A549 (cell line): ENCODE results near the gene ENGASE. TPM values are rescaled to one million over a fixed set of nuclear protein-coding genes. Genes with fewer than 3 reads are reported as not detected.
A peak's percentile ranks its signal among the peaks of the same experiment; 100 is the strongest.

ENCODE experiments used
- ATAC-seq, 2 experiments: fragments of 200-7000 bp in 1 of 2; fragments of >200 bp in 1 of 2; cut with Nextera tagmentation in 1 of 2; cut with Tn5 transposase in 1 of 2; 3 replicates each; pipeline versions ENCODE4 v1.8.0 to v1.9.1; 2018 to 2020; ENCODE audit warnings: mild to moderate bottlenecking in 1 of 2, moderate library complexity in 1 of 2
- CTCF ChIA-PET: fragments of 300-600 bp; sonication (Branson Sonifier 250); formaldehyde crosslinking; extraction: SDS; loops from one replicate; lab custom pipeline; 2021; ENCODE audit warnings: antibody characterized with exemption, inconsistent platforms; lab: Yijun Ruan, JAX
- POLR2A ChIA-PET: fragments of 350-600 bp; formaldehyde crosslinking; extraction: SDS; loops from one replicate; lab custom pipeline; 2021; ENCODE audit warnings: antibody characterized with exemption, inconsistent platforms; lab: Yijun Ruan, JAX
- DNase-seq, 2 experiments: peaks; one replicate each; pipeline versions ENCODE4 v3.0.0 to v3.0.0-alpha.2; 2011 to 2016; ENCODE audit warnings: low read depth in 1 of 2, low spot score in 1 of 2
- FAIRE-seq: peaks from 2 replicates; lab custom pipeline; 2011; peaks lifted over from hg19 to GRCh38; lab: Jason Lieb, UNC
- H3K27ac ChIP-seq, 2 experiments: fragments of >200 bp; sonication (Bioruptor Twin); formaldehyde crosslinking; 3 replicates each; pipeline ENCODE4 v1.5.1; 2016 to 2017
- H3K4me1 ChIP-seq: fragments of >200 bp; sonication (Bioruptor Twin); formaldehyde crosslinking; 3 replicates; pipeline ENCODE4 v1.6.1; 2016
- H3K4me2 ChIP-seq: fragments of >200 bp; sonication (Bioruptor Twin); formaldehyde crosslinking; 3 replicates; pipeline ENCODE4 v1.6.1; 2016
- H3K4me3 ChIP-seq: fragments of >200 bp; sonication (Bioruptor Twin); formaldehyde crosslinking; 3 replicates; pipeline ENCODE4 v1.5.1; 2016
- H3K9me3 ChIP-seq: fragments of >200 bp; sonication (Bioruptor Twin); formaldehyde crosslinking; 3 replicates; pipeline ENCODE4 v1.6.1; 2016
- BCL3 ChIP-seq: fragments of >200 bp; sonication (Bioruptor Twin); formaldehyde crosslinking; IDR thresholded peaks from 3 replicates; pipeline ENCODE4 v1.6.1; 2016
- BHLHE40 ChIP-seq: IDR thresholded peaks from 2 replicates; pipeline ENCODE4 v1.6.1; 2012; ENCODE audit warnings: low read depth, low read length, inconsistent platforms
- CBX2 ChIP-seq: fragments of 200-600 bp; sonication (generic); IDR thresholded peaks from 2 replicates; pipeline ENCODE4 v1.6.1; 2016; ENCODE audit warnings: low read depth, mild to moderate bottlenecking, borderline replicate concordance
- CHD2 ChIP-seq: fragments of 150-350 bp; IDR thresholded peaks from 2 replicates; pipeline ENCODE4 v1.6.1; 2014; ENCODE audit warnings: low read length; ENCODE audit not compliant: partially characterized antibody
- CHD4 ChIP-seq: fragments of 200-600 bp; sonication (generic); IDR thresholded peaks from 2 replicates; pipeline ENCODE4 v1.6.1; 2016; ENCODE audit warnings: antibody characterized with exemption, mild to moderate bottlenecking, borderline replicate concordance
- CTCF ChIP-seq: fragments of >200 bp; sonication (Bioruptor Twin); formaldehyde crosslinking; IDR thresholded peaks from 3 replicates; pipeline ENCODE4 v1.5.1; 2016
- ESRRA ChIP-seq: fragments of 150-350 bp; IDR thresholded peaks from 2 replicates; pipeline ENCODE4 v1.6.1; 2014; ENCODE audit warnings: mild to moderate bottlenecking, low read length, borderline replicate concordance
- FOXS1 ChIP-seq: fragments of 250-450 bp; sonication (Bioruptor Pico); IDR thresholded peaks from 2 replicates; pipeline ENCODE4 v1.5.0; 2020; ENCODE audit warnings: mild to moderate bottlenecking, moderate library complexity
- HES2 ChIP-seq: fragments of >200 bp; sonication (Bioruptor Twin); formaldehyde crosslinking; IDR thresholded peaks from 2 replicates; pipeline ENCODE4 v1.6.1; 2016
- HEYL ChIP-seq: fragments of 250-450 bp; sonication (Bioruptor Pico); IDR thresholded peaks from 2 replicates; pipeline ENCODE4 v1.8.0; 2021; ENCODE audit warnings: mild to moderate bottlenecking, moderate library complexity
- HOXB13 ChIP-seq: fragments of 250-450 bp; sonication (Bioruptor Pico); IDR thresholded peaks from 2 replicates; pipeline ENCODE4 v1.5.0; 2020; ENCODE audit warnings: low read depth, mild to moderate bottlenecking, moderate library complexity
- JUNB ChIP-seq: fragments of >200 bp; sonication (Bioruptor Twin); formaldehyde crosslinking; IDR thresholded peaks from 2 replicates; pipeline ENCODE4 v1.6.1; 2016
- KDM1A ChIP-seq: fragments of 200-600 bp; sonication (generic); IDR thresholded peaks from 2 replicates; pipeline ENCODE4 v1.6.1; 2016; ENCODE audit warnings: low read depth, mild to moderate bottlenecking
- MAX ChIP-seq: IDR thresholded peaks from 2 replicates; pipeline ENCODE4 v1.6.1; 2012
- MYC ChIP-seq: IDR thresholded peaks from 2 replicates; pipeline ENCODE4 v1.6.1; 2012; ENCODE audit warnings: mild to moderate bottlenecking, inconsistent platforms, low read length, improper control_type of control experiment, borderline replicate concordance
- NFE2L2 ChIP-seq: fragments of 150-350 bp; conservative IDR thresholded peaks from 2 replicates; pipeline ENCODE4 v1.6.1; 2014; ENCODE audit warnings: low read length
- NR3C1 ChIP-seq: fragments of >200 bp; sonication (Bioruptor Twin); formaldehyde crosslinking; IDR thresholded peaks from 3 replicates; pipeline ENCODE4 v1.6.1; 2017
- PBX3 ChIP-seq: IDR thresholded peaks from 2 replicates; pipeline ENCODE4 v1.6.1; 2012
- POLR2A ChIP-seq: IDR thresholded peaks from 2 replicates; pipeline ENCODE4 v1.6.1; 2012; ENCODE audit warnings: mild to moderate bottlenecking, low read length
- POLR2AphosphoS2 ChIP-seq: conservative IDR thresholded peaks from 2 replicates; pipeline ENCODE4 v1.6.1; 2012; ENCODE audit warnings: low read length, improper control_type of control experiment, inconsistent platforms
- RAD21 ChIP-seq, 2 experiments: fragments of >200 bp in 1 of 2; sonication (Bioruptor Twin) in 1 of 2; formaldehyde crosslinking in 1 of 2; IDR thresholded peaks in 1 of 2; conservative IDR thresholded peaks in 1 of 2; 2 replicates in 1 of 2; 3 replicates in 1 of 2; pipeline ENCODE4 v1.6.1; 2012 to 2018; ENCODE audit warnings: inconsistent platforms in 1 of 2
- RARB ChIP-seq: fragments of 250-450 bp; sonication (Bioruptor Pico); IDR thresholded peaks from 2 replicates; pipeline ENCODE4 v1.8.0; 2021; ENCODE audit warnings: mild to moderate bottlenecking, moderate library complexity
- RNF2 ChIP-seq: fragments of 200-600 bp; sonication (generic); IDR thresholded peaks from 2 replicates; pipeline ENCODE4 v1.6.1; 2016; ENCODE audit warnings: low read depth, mild to moderate bottlenecking, antibody characterized with exemption, moderate library complexity, borderline replicate concordance
- SMC3 ChIP-seq: fragments of >200 bp; sonication (Bioruptor Twin); formaldehyde crosslinking; IDR thresholded peaks from 3 replicates; pipeline ENCODE4 v1.6.1; 2018; ENCODE audit warnings: inconsistent platforms
- SREBF2 ChIP-seq: fragments of 450-650 bp; IDR thresholded peaks from 2 replicates; pipeline ENCODE4 v1.6.1; 2014; ENCODE audit warnings: mild to moderate bottlenecking, moderate library complexity
- TP53 ChIP-seq: fragments of 250-450 bp; sonication (Bioruptor Pico); IDR thresholded peaks from 2 replicates; pipeline ENCODE4 v1.5.0; 2021; ENCODE audit warnings: mild to moderate bottlenecking, moderate library complexity
- ZNF302 ChIP-seq: fragments of 250-450 bp; sonication (Bioruptor Pico); IDR thresholded peaks from 2 replicates; pipeline ENCODE4 v1.9.0; 2021; ENCODE audit warnings: inconsistent platforms, mild to moderate bottlenecking, moderate library complexity
- ZSCAN20 ChIP-seq: fragments of 250-450 bp; sonication (Bioruptor Pico); IDR thresholded peaks from 2 replicates; pipeline ENCODE4 v1.8.0; 2022; ENCODE audit warnings: mild to moderate bottlenecking, moderate library complexity
- WGBS: methylation state at CpG from one replicate; pipeline ENCODE4 v1.1.6; 2017; ENCODE audit errors: missing lambda C conversion rate; 5-methylcytosine and 5-hydroxymethylcytosine counted together
- polyA plus RNA-seq, 4 experiments: library from polyadenylated mRNA; depleted of rRNA in 3 of 4; stranded (reverse); fragments of >200 nt; fragmentation: RNase III in 1 of 4; extraction: RNeasy Plus Mini Kit Qiagen cat#74134 plus additional on column Dnase treatment in 1 of 4; gene quantifications; 2 replicates in 3 of 4; 3 replicates in 1 of 4; pipeline ENCODE4 v1.2.3, GENCODE V29; 2011 to 2017

The ENGASE gene
- polyA plus RNA-seq, 2 of the 4 experiments (the other 2 are of a cell fraction): 13.4 to 41.7 TPM

- DNase-seq (no peak), ATAC-seq (no peak), FAIRE-seq (no peak)
- ChIA-PET CTCF (interaction anchor here (0.7 to 11.9 kb wide), 17 partner anchors 8 to 357 kb away, joined by 3 to 289 read pairs (median 10); partner anchors contain the start of gene ENGASE), POLR2A (interaction anchor here (1.2 kb wide), 1 partner anchor 8 kb away, joined by 3 read pairs; no protein-coding TSS in a partner anchor)
- no peak overlapping the region for H3K27ac ChIP-seq
- whole genome bisulfite sequencing: 79% methylated on average over 11 of the region's 11 CpGs
- H3K4me2 ChIP-seq: no peak overlapping the region
- H3K9me3 ChIP-seq: no peaks in the 10 kb centered on the region
- peaks cover 17% of the 10 kb centered on the region for H3K4me1 ChIP-seq
- no peak overlapping the region for H3K4me3 ChIP-seq
- no peak for TF ChIP-seq HES2
- TF ChIP-seq HOXB13 (CRISPR knock-in tag): no peak
- no peak for TF ChIP-seq ZSCAN20 (CRISPR knock-in tag)
- TF ChIP-seq JUNB: no peak
- TF ChIP-seq CBX2: no peak
- no peak for TF ChIP-seq NFE2L2
- TF ChIP-seq CHD4: no peak
- TF ChIP-seq HEYL (CRISPR knock-in tag): no peak
- no peak for TF ChIP-seq ZNF302 (CRISPR knock-in tag)
- no peak for TF ChIP-seq FOXS1
- no peak for TF ChIP-seq RNF2
- no peak for TF ChIP-seq CHD2
- no peak for TF ChIP-seq NR3C1
- no peak for TF ChIP-seq POLR2A
- no peak for TF ChIP-seq ESRRA
- no peak for TF ChIP-seq KDM1A
Measured at GRCh38 chr17:79044462-79044861, 30.2 kb upstream of the ENGASE start.

- no peaks in the 10 kb centered on the region for H3K9me3 ChIP-seq
Measured at GRCh38 chr17:79045001-79045729, 29.5 kb upstream of the ENGASE start.

GRCh38 chr17:79045842-79046196 lies 28.8 kb upstream of the ENGASE start:
- Histone ChIP-seq H3K4me1 (peaks cover 6% of the 10 kb centered on the region; the same call in 2 of the 3 replicates), H3K4me3 (no peak overlapping the region), H3K4me2 (no peak overlapping the region), H3K27ac (no peak overlapping the region), H3K9me3 (no peaks in the 10 kb centered on the region)
- no peak for TF ChIP-seq POLR2AphosphoS2
- peak; percentile 64; the same call in 1 of the 2 replicates for TF ChIP-seq MYC
- peak; percentile 81 for TF ChIP-seq SMC3
- peak; percentile 61 for TF ChIP-seq MAX
- no peak for TF ChIP-seq TP53
- no peak for TF ChIP-seq ESRRA
- no peak for TF ChIP-seq RNF2
- TF ChIP-seq CTCF: peak; percentile 92
- peak; percentile 83 for TF ChIP-seq RAD21 (conservative IDR thresholded peaks at IDR 0.05 in 1 of 2, IDR thresholded peaks at IDR 0.05 in 1 of 2)
- no peak for TF ChIP-seq FOXS1
- no peak for TF ChIP-seq BCL3
- WGBS: 4% methylated on average over 11 of the region's 11 CpGs
- POLR2A ChIA-PET: interaction anchor here (1.2 to 1.5 kb wide), 2 partner anchors 9 to 29 kb away, joined by 3 read pairs; partner anchors contain the start of gene ENGASE
- DNase-seq: peak; percentile 78 to 89
- ATAC-seq: peak; percentile 73 to 88
- FAIRE-seq: peak; percentile 97
- CTCF ChIA-PET: interaction anchor here (0.6 to 11.9 kb wide), 43 partner anchors 9 to 665 kb away, joined by 3 to 289 read pairs (median 5); partner anchors contain the start of genes CANT1 and ENGASE

More at GRCh38 chr17:79045001-79045729, 29.5 kb upstream of the ENGASE start:
- CTCF ChIA-PET: interaction anchor here (0.6 to 11.9 kb wide), 47 partner anchors 7 to 693 kb away, joined by 3 to 289 read pairs (median 5); partner anchors contain the start of genes CANT1 and ENGASE
- FAIRE-seq (no peak), DNase-seq (no peak), ATAC-seq (no peak)
- no peak overlapping the region for H3K4me2 ChIP-seq
- H3K4me3 ChIP-seq: no peak overlapping the region
- peaks cover 10% of the 10 kb centered on the region for H3K4me1 ChIP-seq
- TF ChIP-seq FOXS1: no peak
- TF ChIP-seq PBX3: no peak
- no peak for TF ChIP-seq RARB (CRISPR knock-in tag)
- no peak for TF ChIP-seq JUNB
- TF ChIP-seq RAD21 (conservative IDR thresholded peaks at IDR 0.05 in 1 of 2, IDR thresholded peaks at IDR 0.05 in 1 of 2): no peak
- TF ChIP-seq SREBF2: no peak
- TF ChIP-seq BHLHE40: no peak
- POLR2A ChIA-PET: interaction anchor here (1.2 to 1.5 kb wide), 2 partner anchors 8 to 29 kb away, joined by 3 read pairs; partner anchors contain the start of gene ENGASE
- 54% methylated on average over 15 of the region's 15 CpGs for WGBS
- H3K27ac ChIP-seq: no peak overlapping the region
